HG03060 (cell line): ENCODE data around the gene PRXL2C.

Source experiments
- ATAC-seq: cut with Tn5 transposase; IDR thresholded peaks from one replicate; pipeline ENCODE4 v1.9.1; 2021; ENCODE audit warnings: low read depth, moderate number of reproducible peaks; ENCODE audit not compliant: unreplicated experiment

PRXL2C gene

DNA sequence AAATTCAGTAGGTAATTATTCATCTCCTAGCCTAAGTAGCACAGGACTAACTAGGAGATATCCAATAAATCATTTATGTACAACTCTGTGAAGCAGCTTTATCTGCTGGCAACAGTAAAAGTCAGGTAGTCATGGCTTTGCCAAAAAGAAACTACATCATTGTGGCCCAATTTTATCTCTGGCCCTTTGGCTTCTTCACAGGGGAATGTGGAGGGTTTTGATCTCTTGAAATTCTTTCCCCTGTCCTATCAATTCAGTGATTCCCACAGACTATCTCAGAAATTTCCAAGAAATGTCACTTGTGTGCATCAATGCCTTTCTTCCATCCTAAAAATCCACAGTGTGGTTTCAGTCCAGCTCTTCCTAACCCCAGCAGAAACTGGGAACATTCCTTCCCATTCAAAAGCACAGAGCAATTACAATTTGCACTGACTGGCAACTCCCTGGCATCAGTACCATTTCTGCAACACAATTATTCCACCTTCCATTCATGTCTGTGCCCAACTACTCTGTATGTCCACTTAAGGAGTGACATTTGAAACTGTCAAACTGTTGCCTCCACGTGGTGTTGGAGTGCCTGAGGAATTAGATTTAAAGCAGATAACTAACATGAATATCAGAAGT, 42.0 kb downstream of the PRXL2C start:
- no peak for ATAC-seq

DNA sequence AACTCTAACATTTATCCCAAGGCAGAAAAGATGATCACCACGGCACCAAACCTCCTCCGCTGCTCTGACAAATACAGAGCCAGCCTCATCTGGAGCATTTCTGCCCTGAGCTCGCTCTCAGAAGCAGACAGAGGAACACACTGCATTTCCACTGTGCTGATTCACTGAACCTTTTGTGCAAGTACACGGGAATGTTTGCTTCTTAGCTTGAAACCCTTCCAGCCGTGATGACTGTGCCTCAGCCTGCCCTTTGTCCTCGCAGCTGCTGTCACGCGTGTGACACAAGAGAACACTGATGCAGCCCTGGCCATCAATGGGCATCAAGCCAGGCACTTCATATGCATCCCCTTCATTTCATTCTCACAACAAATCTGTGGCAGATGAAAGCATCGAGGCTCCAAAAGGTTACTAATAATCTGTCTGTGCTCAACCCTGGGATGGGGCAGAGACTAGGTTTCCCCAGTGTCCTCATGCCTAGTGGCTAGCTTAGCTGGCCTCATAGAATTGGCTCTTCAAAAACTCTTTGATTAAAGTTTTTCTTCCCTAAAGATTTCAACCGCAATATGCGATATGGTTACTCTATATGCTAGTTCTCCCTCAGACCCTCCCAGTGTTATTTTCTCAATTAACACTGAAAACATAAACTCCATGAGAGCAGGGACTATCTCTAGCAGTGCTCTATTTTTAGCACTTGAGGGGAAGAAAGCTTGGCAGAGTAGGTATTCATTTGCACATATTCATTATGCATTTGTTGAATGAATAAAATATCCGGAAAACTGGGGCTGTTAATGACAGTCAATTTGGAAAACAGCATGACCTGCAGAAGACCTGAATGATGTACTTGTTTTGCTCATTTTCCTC, 42.8 kb downstream of the PRXL2C start:
- no peak for ATAC-seq

DNA sequence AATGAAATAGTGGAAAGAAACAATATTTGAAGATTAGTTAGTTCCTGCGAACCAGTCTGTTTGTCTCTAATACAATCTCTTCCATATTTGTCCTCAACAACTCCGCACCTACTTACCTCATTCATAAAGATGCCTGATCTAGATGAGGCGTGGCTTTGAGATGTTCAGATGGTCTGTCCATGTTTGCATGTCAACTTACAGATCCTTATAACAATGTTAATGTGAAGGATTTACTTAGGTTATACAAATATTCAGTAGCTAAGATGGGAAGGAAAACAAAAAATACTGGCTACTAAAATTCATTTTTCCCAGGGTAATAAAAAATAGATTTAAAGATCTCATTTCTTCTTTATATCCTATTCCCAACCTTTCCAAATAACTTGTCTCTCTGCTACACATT, 43.8 kb downstream of the PRXL2C start:
- ATAC-seq = no peak

DNA sequence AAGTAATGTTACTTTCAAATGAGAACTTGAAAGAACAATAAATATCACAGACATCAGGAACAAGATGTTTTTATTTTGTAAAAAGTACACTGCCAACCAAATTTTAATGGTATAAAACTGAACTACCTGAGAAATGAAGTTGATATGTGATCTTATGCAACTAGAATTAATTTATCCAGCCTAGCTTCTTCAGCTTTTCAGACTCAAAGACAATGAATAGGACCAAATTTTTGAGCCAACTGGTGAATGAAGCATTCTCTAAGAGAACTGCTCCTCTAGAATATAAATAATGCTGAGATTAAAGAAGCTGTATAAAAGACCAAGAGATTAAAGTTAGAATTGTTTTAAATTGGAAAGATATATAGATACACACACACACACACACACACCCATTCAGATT, 45.4 kb downstream of the PRXL2C start:
- ATAC-seq = no peak

DNA sequence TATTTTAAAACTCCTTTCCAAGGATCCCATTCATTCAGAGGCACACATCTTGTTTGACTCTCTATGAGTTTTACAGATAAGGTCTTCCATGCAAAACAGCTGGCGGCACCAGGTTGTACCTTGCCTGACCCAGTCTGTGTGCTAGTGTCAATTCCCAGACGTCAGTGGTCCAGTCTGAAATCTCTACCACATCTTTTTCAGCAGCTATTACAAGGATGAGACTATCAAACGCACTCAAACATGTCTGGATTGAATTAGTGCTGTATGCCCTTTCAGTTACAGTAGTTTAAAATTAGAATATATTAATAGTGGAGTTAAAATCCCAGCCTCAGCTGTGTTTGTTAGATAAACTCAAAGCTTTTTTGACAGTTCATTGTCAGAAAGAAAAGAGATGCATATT, 47.1 kb downstream of the PRXL2C start:
- ATAC-seq = no peak

DNA sequence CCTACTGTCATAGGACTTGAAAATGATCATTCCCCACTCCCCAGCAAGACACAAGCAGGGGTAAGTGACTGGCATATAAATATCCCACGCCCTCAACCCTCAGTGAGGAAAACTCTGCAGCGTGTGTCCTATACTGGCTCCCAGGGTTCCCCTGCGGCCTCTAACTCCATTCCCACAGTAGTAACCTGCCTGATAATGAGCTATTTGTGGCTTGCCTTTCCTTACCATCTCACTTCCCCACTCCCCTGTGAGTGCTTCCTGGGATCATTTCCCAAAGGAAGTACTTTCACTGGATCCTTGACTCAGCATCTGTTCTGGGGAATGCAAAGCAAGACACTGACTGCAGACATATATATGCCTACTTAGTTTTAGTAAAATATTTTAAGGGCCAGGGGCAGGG, 49.8 kb downstream of the PRXL2C start:
- no peak for ATAC-seq

DNA sequence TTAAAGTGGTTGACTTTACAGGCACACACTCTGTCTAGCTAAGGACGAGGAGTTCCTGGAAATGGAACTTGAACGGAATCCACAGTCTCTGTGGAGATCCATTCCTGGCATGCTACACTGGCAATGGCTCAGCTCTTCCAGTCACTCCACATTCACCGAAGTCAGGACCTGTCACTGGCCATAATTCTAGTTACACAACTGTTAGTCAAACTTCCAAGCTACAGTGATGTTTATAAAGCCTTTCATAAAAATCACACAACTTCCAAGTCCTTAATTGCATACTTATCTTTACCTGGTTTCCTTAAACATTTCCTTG, 51.2 kb downstream of the PRXL2C start:
- no peak for ATAC-seq

DNA sequence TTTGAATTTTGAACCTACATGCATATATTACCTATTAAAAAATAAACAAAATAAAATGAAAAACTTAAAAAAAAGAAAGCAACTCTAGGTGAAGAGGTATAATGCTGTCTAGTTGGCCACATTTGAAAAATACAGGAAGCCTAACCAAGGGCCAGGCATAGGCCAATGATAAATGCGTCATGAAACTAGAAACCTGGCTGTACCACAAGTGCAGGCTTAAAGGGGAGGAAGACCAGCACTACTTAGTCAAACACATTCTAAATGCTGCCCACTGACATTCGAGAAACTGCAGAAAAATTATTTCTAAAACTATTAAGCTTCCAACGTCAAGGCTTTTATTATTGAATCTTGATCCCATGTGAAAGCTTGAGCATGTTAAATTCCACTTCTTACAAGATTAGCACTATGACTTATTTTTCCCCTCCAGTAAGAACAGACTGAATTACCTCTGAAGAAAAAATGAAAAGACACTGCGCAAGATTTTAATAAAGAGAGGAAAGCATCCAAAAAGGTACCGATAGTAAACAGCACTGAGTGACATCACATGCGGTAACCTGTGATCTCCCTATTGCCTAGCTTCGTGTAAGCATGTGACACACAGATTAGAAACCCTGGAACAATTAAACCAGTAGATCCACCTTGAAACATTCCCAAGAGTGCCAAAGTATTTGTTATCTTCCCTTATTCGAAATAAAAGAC, 51.7 kb downstream of the PRXL2C start:
- no peak for ATAC-seq

DNA sequence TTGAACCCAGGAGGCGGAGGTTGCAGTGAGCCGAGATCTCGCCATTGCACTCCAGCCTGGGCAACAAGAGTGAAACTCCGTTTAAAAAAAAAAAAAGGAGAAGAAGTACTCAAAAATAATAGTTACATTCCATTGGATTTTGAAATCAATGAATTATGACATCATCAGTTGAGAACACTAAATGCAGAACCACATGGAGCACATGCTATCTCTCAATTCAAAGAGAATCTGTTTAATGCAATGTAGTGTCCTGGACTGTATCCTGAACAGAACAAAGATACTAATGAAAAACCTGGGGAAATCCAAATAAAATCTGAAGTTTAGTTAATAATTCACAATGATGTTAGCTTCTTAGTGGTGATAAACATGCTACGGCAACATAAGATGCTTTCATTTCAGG, 55.8 kb downstream of the PRXL2C start:
- ATAC-seq = no peak

DNA sequence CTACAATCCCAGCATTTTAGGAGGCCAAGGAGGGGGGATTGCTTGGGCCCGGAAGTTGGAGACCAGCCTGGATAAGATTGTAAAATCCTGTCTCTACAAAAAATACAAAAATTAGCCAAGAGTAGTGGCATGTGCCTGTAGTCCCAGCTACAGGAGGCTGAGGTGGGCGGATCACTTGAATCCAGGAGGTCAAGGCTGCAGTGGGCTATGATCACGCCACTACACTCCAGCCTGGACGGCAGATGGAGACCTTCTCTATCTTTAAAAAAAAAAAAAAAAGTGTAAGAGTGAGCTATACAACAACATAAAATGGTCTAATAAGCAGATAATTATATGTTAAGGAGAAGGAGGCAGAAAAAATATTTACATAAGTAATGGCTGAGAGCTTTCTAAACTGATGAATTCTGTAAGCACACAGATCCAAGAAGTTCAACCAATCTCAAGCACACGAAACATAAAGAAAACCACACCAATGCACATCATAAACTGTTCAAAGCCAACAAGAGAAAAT, 58.5 kb downstream of the PRXL2C start:
- ATAC-seq = no peak
